ENCODE data around the gene ALKBH3.

ALKBH3 gene

GRCh38 chr11:43962383-43963278 is 82.0 kb downstream of the ALKBH3 start:
- no peak for DNase-seq (ENCODE audit: insufficient read length, low spot score)
- TF ChIP-seq CTCF (IDR thresholded peaks at IDR 0.05; ENCODE audit: insufficient read depth, missing control alignments): no peak
- FAIRE-seq: no peak

GRCh38 chr11:43963279-43963620 is 82.6 kb downstream of the ALKBH3 start:
- no peak for DNase-seq (ENCODE audit: insufficient read length, low spot score)
- no peak for FAIRE-seq
- TF ChIP-seq CTCF (IDR thresholded peaks at IDR 0.05; ENCODE audit: insufficient read depth, missing control alignments): no peak

GRCh38 chr11:43967661-43968060 is 87.0 kb downstream of the ALKBH3 start:
- DNase-seq (ENCODE audit: insufficient read length, low spot score): no peak
- FAIRE-seq: no peak
- no peak for TF ChIP-seq CTCF (IDR thresholded peaks at IDR 0.05; ENCODE audit: insufficient read depth, missing control alignments)

GRCh38 chr11:43968719-43969118 is 88.1 kb downstream of the ALKBH3 start:
- TF ChIP-seq CTCF (IDR thresholded peaks at IDR 0.05; ENCODE audit: insufficient read depth, missing control alignments): no peak
- FAIRE-seq: no peak
- DNase-seq (ENCODE audit: insufficient read length, low spot score): no peak

- no peak for FAIRE-seq
- TF ChIP-seq CTCF (IDR thresholded peaks at IDR 0.05; ENCODE audit: insufficient read depth, missing control alignments): no peak
- DNase-seq (ENCODE audit: insufficient read length, low spot score): no peak
These were observed 88.9 kb downstream of the ALKBH3 start for GRCh38 chr11:43969543-43969942.
